ENCODE measurements around the gene HOXA3.

The HOXA3 gene

GRCh38 chr7:27111042-27111750 is 41.2 kb downstream of the HOXA3 start:
- no peak overlapping the region for H3K4me3 ChIP-seq (ENCODE audit: control insufficient read depth, low read depth, low read length)
- DNase-seq (ENCODE audit: low read depth), result no peak
- no peak for TF ChIP-seq CTCF (IDR thresholded peaks at IDR 0.05; ENCODE audit: control insufficient read depth, insufficient read depth, low read depth, low read length, missing control alignments)

GRCh38 chr7:27110186-27111031 is 42.0 kb downstream of the HOXA3 start:
- H3K4me3 ChIP-seq (ENCODE audit: control insufficient read depth, low read depth, low read length), result no peak overlapping the region
- TF ChIP-seq CTCF (IDR thresholded peaks at IDR 0.05; ENCODE audit: control insufficient read depth, insufficient read depth, low read depth, low read length, missing control alignments), result no peak
- no peak for DNase-seq (ENCODE audit: low read depth)

GRCh38 chr7:27109466-27110185 is 42.8 kb downstream of the HOXA3 start:
- H3K4me3 ChIP-seq (ENCODE audit: control insufficient read depth, low read depth, low read length), result no peak overlapping the region
- no peak for TF ChIP-seq CTCF (IDR thresholded peaks at IDR 0.05; ENCODE audit: control insufficient read depth, insufficient read depth, low read depth, low read length, missing control alignments)
- no peak for DNase-seq (ENCODE audit: low read depth)

- DNase-seq (ENCODE audit: low read depth), result no peak
- TF ChIP-seq CTCF (IDR thresholded peaks at IDR 0.05; ENCODE audit: control insufficient read depth, insufficient read depth, low read depth, low read length, missing control alignments), result no peak
- H3K4me3 ChIP-seq (ENCODE audit: control insufficient read depth, low read depth, low read length), result no peak overlapping the region
Observed at GRCh38 chr7:27108390-27109127, 43.8 kb downstream of the HOXA3 start.

- DNase-seq (ENCODE audit: low read depth), result no peak
- TF ChIP-seq CTCF (IDR thresholded peaks at IDR 0.05; ENCODE audit: control insufficient read depth, insufficient read depth, low read depth, low read length, missing control alignments), result no peak
- H3K4me3 ChIP-seq (ENCODE audit: control insufficient read depth, low read depth, low read length), result no peak overlapping the region
Observed at GRCh38 chr7:27107391-27108381, 44.7 kb downstream of the HOXA3 start.
